ENCODE measurements around the gene OTOF. TPM values are rescaled to one million over a fixed set of nuclear protein-coding genes. Genes with fewer than 3 reads are reported as not detected.

Gene OTOF
- total and polyA plus RNA-seq, 2 of the 13 experiments (the other 11 are each of a cell fraction or from before 2014, with no cell fraction given), result 0.04 TPM; not detected in 1

DNA sequence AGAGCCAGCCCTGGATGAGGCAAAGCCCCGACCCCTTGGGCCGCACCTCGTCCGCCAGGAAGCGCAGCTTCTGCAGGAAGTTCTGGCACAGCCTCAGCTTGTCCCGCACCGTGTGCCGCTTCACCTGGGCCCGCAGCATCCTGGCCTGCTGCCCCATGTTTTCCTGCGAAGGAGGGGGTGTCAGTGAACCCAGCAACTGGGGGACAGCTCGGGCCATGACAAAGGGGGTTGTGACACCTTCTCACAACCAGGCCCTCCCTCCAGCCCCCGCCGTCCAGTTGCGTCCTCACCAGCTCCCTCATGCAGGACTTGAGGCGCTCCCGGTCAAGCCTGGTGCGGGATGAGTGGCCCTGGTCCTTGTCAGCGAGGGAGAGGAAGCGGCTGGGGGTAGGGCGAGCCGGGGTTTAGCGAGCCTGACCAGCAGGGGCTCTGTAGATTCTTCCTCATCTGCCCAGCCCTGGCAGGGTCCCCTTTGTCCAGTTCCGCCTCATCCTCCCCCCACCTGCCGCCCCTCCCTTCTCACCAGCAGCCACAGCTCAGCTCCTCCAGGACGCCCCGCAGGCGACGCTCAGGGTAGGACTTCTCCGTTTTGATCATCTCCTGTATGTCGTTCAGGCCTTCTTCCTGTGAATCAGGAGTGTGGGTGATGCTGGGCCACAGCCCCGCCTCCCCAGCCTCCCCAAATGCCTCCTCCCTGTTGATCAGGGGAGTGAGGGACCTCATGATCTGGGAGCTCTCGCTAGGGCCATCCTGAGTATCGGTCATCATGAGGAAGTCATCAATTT, 606 bp downstream of the OTOF start:
- H2AFZ ChIP-seq (ENCODE audit: low read length), result no peak overlapping the region
- no peaks in the 10 kb centered on the region for H3K9me3 ChIP-seq (ENCODE audit: low read length)
- ATAC-seq, result peak; percentile 13; the same call in 2 of the 3 replicates
- no peak overlapping the region for H3K4me2 ChIP-seq (ENCODE audit: low read depth, low read length)
- H3K27ac ChIP-seq (ENCODE audit: extremely low read length, insufficient read depth, low read length), result no peak overlapping the region
- H3K4me1 ChIP-seq (ENCODE audit: insufficient read depth, low read length), result peaks cover 28% of the 10 kb centered on the region
- BruUV-seq (replicated peaks), result no TSS peak
- H3K27me3 ChIP-seq (ENCODE audit: control insufficient read depth in 1 of 2, insufficient read depth in 2 of 2, low read length in 2 of 2), result peaks cover 0 to 13% of the 10 kb centered on the region in 2 experiments; a peak in 3 of 5 replicates
- no peak overlapping the region for H3K4me3 ChIP-seq (replicated peaks in 1 of 3; ENCODE audit: insufficient read depth in 1 of 3, low read depth in 2 of 3, low read length in 3 of 3)
- 46% methylated on average over 32 of the region's 33 CpGs for WGBS (ENCODE audit: low lambda C conversion rate)
- no peak for DNase-seq (ENCODE audit: low spot score)
- TF ChIP-seq, protein P1, sequence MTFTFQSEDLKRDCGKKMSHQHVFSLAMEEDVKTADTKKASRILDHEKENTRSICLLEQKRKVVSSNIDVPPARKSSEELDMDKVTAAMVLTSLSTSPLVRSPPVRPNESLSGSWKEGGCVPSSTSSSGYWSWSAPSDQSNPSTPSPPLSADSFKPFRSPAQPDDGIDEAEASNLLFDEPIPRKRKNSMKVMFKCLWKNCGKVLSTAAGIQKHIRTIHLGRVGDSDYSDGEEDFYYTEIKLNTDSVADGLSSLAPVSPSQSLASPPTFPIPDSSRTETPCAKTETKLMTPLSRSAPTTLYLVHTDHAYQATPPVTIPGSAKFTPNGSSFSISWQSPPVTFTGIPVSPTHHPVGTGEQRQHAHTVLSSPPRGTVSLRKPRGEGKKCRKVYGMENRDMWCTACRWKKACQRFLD (CRISPR knock-in tag; IDR thresholded peaks at IDR 0.05; ENCODE audit: borderline replicate concordance), result no peak
- TF ChIP-seq ZNF652 (CRISPR knock-in tag; IDR thresholded peaks at IDR 0.05; ENCODE audit: borderline replicate concordance, low read depth) (no peak), ZNF30 (CRISPR knock-in tag; IDR thresholded peaks at IDR 0.05) (no peak), RFX3 (CRISPR knock-in tag; IDR thresholded peaks at IDR 0.05) (no peak), GLI4 (CRISPR knock-in tag; IDR thresholded peaks at IDR 0.05; ENCODE audit: borderline replicate concordance) (no peak), HNRNPLL (IDR thresholded peaks at IDR 0.05; ENCODE audit: low read depth, low read length, poor library complexity, severe bottlenecking) (no peak), MEF2D (CRISPR knock-in tag; IDR thresholded peaks at IDR 0.05) (no peak)
- no peak overlapping the region for H3K9ac ChIP-seq (ENCODE audit: insufficient read depth, low read depth, low read length)
- H3K79me2 ChIP-seq (ENCODE audit: insufficient read depth, low read length), result no peaks in the 10 kb centered on the region
- POLR2A ChIA-PET, result no interaction called here
- CTCF ChIA-PET (ENCODE audit: low intra/inter-chr PET ratio, low total read pairs), result no interaction called here
- H4K20me1 ChIP-seq (ENCODE audit: insufficient read depth, low read length), result no peaks in the 10 kb centered on the region
- no peaks in the 10 kb centered on the region for H3K36me3 ChIP-seq (replicated peaks in 1 of 2; ENCODE audit: control insufficient read depth in 1 of 2, insufficient read depth in 2 of 2, low read length in 2 of 2)
- in situ Hi-C loops (cut with HindIII; ENCODE audit: extremely low pct_ligation_motif_present, low pct_unique_long_range_greater_than_20kb), result no loop called here
- intact Hi-C loops (cut with micrococcal nuclease; ENCODE audit: unreplicated experiment), result no loop called here
- FAIRE-seq, result no peak

All from HepG2 (cell line).